Measurements from ENCODE around the gene DUSP28.

- TF ChIP-seq RAD21 (IDR thresholded peaks at IDR 0.05): no peak
- TF ChIP-seq, protein P1, sequence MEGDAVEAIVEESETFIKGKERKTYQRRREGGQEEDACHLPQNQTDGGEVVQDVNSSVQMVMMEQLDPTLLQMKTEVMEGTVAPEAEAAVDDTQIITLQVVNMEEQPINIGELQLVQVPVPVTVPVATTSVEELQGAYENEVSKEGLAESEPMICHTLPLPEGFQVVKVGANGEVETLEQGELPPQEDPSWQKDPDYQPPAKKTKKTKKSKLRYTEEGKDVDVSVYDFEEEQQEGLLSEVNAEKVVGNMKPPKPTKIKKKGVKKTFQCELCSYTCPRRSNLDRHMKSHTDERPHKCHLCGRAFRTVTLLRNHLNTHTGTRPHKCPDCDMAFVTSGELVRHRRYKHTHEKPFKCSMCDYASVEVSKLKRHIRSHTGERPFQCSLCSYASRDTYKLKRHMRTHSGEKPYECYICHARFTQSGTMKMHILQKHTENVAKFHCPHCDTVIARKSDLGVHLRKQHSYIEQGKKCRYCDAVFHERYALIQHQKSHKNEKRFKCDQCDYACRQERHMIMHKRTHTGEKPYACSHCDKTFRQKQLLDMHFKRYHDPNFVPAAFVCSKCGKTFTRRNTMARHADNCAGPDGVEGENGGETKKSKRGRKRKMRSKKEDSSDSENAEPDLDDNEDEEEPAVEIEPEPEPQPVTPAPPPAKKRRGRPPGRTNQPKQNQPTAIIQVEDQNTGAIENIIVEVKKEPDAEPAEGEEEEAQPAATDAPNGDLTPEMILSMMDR (IDR thresholded peaks at IDR 0.05; ENCODE audit: low read depth, low read length, missing input control): no peak
- TF ChIP-seq RXRA (IDR thresholded peaks at IDR 0.05): no peak
- TF ChIP-seq YY1 (IDR thresholded peaks at IDR 0.05): no peak
- TF ChIP-seq, protein P2, sequence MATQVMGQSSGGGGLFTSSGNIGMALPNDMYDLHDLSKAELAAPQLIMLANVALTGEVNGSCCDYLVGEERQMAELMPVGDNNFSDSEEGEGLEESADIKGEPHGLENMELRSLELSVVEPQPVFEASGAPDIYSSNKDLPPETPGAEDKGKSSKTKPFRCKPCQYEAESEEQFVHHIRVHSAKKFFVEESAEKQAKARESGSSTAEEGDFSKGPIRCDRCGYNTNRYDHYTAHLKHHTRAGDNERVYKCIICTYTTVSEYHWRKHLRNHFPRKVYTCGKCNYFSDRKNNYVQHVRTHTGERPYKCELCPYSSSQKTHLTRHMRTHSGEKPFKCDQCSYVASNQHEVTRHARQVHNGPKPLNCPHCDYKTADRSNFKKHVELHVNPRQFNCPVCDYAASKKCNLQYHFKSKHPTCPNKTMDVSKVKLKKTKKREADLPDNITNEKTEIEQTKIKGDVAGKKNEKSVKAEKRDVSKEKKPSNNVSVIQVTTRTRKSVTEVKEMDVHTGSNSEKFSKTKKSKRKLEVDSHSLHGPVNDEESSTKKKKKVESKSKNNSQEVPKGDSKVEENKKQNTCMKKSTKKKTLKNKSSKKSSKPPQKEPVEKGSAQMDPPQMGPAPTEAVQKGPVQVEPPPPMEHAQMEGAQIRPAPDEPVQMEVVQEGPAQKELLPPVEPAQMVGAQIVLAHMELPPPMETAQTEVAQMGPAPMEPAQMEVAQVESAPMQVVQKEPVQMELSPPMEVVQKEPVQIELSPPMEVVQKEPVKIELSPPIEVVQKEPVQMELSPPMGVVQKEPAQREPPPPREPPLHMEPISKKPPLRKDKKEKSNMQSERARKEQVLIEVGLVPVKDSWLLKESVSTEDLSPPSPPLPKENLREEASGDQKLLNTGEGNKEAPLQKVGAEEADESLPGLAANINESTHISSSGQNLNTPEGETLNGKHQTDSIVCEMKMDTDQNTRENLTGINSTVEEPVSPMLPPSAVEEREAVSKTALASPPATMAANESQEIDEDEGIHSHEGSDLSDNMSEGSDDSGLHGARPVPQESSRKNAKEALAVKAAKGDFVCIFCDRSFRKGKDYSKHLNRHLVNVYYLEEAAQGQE (IDR thresholded peaks at IDR 0.05): no peak
- TF ChIP-seq MAX (IDR thresholded peaks at IDR 0.05): no peak
- no peak for TF ChIP-seq TAF1 (conservative IDR thresholded peaks at IDR 0.05)
- no peak for TF ChIP-seq GABPA (IDR thresholded peaks at IDR 0.05 in 1 of 2, conservative IDR thresholded peaks at IDR 0.05 in 1 of 2)
- TF ChIP-seq SP1 (IDR thresholded peaks at IDR 0.05): no peak
- TF ChIP-seq HNF4A (conservative IDR thresholded peaks at IDR 0.05): no peak
- no peak for TF ChIP-seq JUND (IDR thresholded peaks at IDR 0.05)
- TF ChIP-seq EGR1 (IDR thresholded peaks at IDR 0.05; ENCODE audit: low read depth in 2 of 2): no peak
- TF ChIP-seq, protein P3, sequence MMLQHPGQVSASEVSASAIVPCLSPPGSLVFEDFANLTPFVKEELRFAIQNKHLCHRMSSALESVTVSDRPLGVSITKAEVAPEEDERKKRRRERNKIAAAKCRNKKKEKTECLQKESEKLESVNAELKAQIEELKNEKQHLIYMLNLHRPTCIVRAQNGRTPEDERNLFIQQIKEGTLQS (IDR thresholded peaks at IDR 0.05): no peak
- TF ChIP-seq NR2F2 (IDR thresholded peaks at IDR 0.05): no peak
Measured at GRCh38 chr2:240576036-240576435, 15.9 kb downstream of the DUSP28 start.
